NCI-H748 (cell line): ENCODE data around the gene HEBP2.
A peak's percentile ranks its signal among the peaks of the same experiment; 100 is the strongest.

Experiments used
- DNase-seq: peaks from one replicate; lab custom pipeline; 2025; ENCODE audit not compliant: unreplicated experiment; lab: John Stamatoyannopoulos, UW

HEBP2 gene

GRCh38 chr6:138396709-138397108 is 7.3 kb upstream of the HEBP2 start:
- no peak for DNase-seq

- DNase-seq = no peak
Observed at GRCh38 chr6:138397128-138398122, 6.6 kb upstream of the HEBP2 start.

GRCh38 chr6:138400326-138400725 is 3.7 kb upstream of the HEBP2 start:
- no peak for DNase-seq

- DNase-seq = no peak
Observed at GRCh38 chr6:138401960-138402837, 1.8 kb upstream of the HEBP2 start.

- no peak for DNase-seq
Observed at GRCh38 chr6:138402838-138403187, 1.2 kb upstream of the HEBP2 start.

- DNase-seq = peak; percentile 62
Observed at GRCh38 chr6:138403324-138403800, 661 bp upstream of the HEBP2 start.

- DNase-seq = peak; percentile 46
Observed at GRCh38 chr6:138404666-138405337, 779 bp downstream of the HEBP2 start.

- peak; percentile 28 for DNase-seq
Observed at GRCh38 chr6:138405816-138406413, 1.9 kb downstream of the HEBP2 start.

GRCh38 chr6:138406443-138406842 is 2.4 kb downstream of the HEBP2 start:
- no peak for DNase-seq

GRCh38 chr6:138410048-138410735 is 6.2 kb downstream of the HEBP2 start:
- no peak for DNase-seq

- no peak for DNase-seq
Observed at GRCh38 chr6:138410972-138411880, 7.2 kb downstream of the HEBP2 start.

GRCh38 chr6:138415125-138415524 is 11.1 kb downstream of the HEBP2 start:
- no peak for DNase-seq

GRCh38 chr6:138416206-138416605 is 12.2 kb downstream of the HEBP2 start:
- no peak for DNase-seq

GRCh38 chr6:138417493-138418117 is 13.6 kb downstream of the HEBP2 start:
- DNase-seq = no peak

- no peak for DNase-seq
Observed at GRCh38 chr6:138418118-138418742, 14.2 kb downstream of the HEBP2 start.

GRCh38 chr6:138419766-138420165 is 15.7 kb downstream of the HEBP2 start:
- no peak for DNase-seq

- no peak for DNase-seq
Observed at GRCh38 chr6:138420356-138420755, 16.3 kb downstream of the HEBP2 start.

GRCh38 chr6:138421089-138421488 is 17.1 kb downstream of the HEBP2 start:
- DNase-seq = no peak
